Large intestine (tissue), 3 donors: Measurements from ENCODE around the gene COL27A1. TPM values are rescaled to one million over a fixed set of nuclear protein-coding genes. Genes with fewer than 3 reads are reported as not detected.

Source experiments
- DNase-seq, 2 donors: peaks; one replicate each; pipeline versions ENCODE4 v3.0.0 to v3.0.0-alpha.2; 2013
- H3K27ac ChIP-seq: one replicate; pipeline ENCODE4 v1.5.1; 2013; ENCODE audit warnings: low read length
- H3K27me3 ChIP-seq: 2 replicates; pipeline ENCODE4 v1.6.1; 2013; ENCODE audit warnings: low read length; ENCODE audit not compliant: control insufficient read depth, insufficient read depth
- H3K36me3 ChIP-seq: 2 replicates; pipeline ENCODE4 v1.6.1; 2013; ENCODE audit warnings: low read length; ENCODE audit not compliant: control insufficient read depth, insufficient read depth
- H3K4me1 ChIP-seq: one replicate; pipeline ENCODE4 v1.6.1; 2013; ENCODE audit warnings: low read length; ENCODE audit not compliant: control insufficient read depth, insufficient read depth
- H3K4me3 ChIP-seq: one replicate; pipeline ENCODE4 v1.5.1; 2013; ENCODE audit warnings: low read length
- H3K9me3 ChIP-seq: one replicate; pipeline ENCODE4 v1.6.1; 2013; ENCODE audit warnings: mild to moderate bottlenecking, low read depth, low read length, moderate library complexity; ENCODE audit not compliant: control insufficient read depth
- WGBS: methylation state at CpG from one replicate; pipeline ENCODE4 v1.1.5; 2013; ENCODE audit warnings: low lambda C conversion rate; ENCODE audit not compliant: insufficient coverage; 5-methylcytosine and 5-hydroxymethylcytosine counted together
- polyA plus RNA-seq: library from polyadenylated mRNA; unstranded; fragments of 120-200 nt; gene quantifications from one replicate; pipeline ENCODE4 v1.2.1, GENCODE V29; 2013

Gene COL27A1
- polyA plus RNA-seq, 1 donor = 117 TPM

DNA sequence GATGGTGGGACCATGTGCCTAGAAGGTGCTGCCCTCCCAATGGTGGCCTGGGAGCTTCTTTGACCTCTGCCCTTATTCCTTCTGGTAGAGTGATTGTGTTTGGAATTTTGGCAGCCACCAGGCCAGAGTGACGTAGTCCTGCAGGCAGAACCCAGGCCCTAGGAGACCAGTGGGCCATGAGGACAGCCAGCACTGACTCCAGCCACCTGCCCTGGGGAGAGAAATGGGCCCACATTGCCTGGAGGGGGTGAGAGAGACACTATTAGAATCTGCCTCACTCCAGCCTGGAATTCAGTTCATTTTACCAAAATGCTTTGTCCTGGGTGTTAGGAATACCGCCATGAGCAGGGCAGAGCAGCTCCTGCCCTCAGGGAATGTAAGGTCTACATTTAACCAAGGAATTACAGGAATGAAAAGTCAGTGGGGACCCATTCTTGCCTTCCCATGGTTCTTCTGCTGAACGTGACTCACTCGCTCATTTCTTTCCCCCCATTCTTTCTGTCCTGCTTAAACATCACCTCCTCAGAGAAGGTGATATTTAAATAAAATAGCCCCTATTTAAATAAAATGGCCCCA, 5.5 kb upstream of the COL27A1 start:
- Histone ChIP-seq H3K27ac (no peak overlapping the region), H3K36me3 (no peaks in the 10 kb centered on the region), H3K27me3 (peaks cover 18% of the 10 kb centered on the region), H3K4me3 (no peak overlapping the region), H3K9me3 (no peaks in the 10 kb centered on the region), H3K4me1 (peaks cover 13% of the 10 kb centered on the region)
- DNase-seq = no peak
- 100% methylated on average over 2 of the region's 4 CpGs for WGBS

DNA sequence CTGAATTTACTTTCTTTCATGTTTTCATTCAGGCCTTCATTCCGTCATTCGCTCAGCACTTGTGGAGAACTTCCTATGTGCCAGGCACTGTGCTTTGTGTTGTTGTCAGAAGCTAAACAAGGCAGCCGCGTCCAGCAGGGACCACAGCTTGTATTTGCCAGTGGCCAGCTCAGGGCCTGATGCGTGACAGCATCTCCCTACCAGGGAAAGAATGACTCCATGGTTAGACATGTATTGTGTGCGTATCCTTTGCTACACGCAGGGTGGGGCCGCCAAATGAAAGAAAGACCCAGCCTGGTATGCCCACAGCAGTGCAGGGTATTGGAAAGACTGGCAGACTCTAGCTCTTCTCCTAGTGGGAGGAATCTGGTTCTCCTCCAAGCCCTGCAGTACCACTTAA, 4.7 kb upstream of the COL27A1 start:
- WGBS = no CpG with 5 or more reads among the region's 8 CpGs
- H3K27ac ChIP-seq = no peak overlapping the region
- H3K4me1 ChIP-seq = peaks cover 15% of the 10 kb centered on the region
- no peaks in the 10 kb centered on the region for H3K9me3 ChIP-seq
- no peak overlapping the region for H3K4me3 ChIP-seq
- peaks cover 20% of the 10 kb centered on the region for H3K27me3 ChIP-seq
- H3K36me3 ChIP-seq = no peaks in the 10 kb centered on the region
- no peak for DNase-seq

DNA sequence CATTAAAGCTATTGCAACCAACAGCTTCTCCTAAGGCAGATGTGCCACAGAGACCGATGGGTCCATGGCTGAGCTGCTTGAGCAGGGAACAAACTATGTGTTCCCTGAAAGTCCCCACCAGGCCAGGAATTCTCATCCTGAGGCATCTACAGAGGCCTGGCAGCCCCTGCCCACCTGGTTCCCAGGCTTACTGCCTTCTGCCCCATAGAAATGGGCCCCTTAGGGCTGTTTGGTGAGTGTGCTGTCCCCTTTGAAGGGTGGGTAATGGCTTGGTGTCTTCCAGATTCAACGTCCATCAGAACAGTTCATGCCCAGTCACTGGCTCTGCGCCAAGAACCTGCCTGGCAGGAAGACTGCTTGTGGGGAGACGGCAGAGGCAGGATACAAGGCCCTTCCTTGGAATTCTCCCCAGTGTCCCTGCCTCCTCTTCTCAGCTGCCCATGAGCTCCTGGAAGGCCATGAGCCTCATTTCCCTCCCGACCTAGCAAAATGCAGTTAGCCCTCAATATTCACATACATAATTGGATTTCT, 3.8 kb upstream of the COL27A1 start:
- H3K4me3 ChIP-seq = no peak overlapping the region
- H3K27me3 ChIP-seq = peaks cover 20% of the 10 kb centered on the region
- H3K9me3 ChIP-seq = no peaks in the 10 kb centered on the region
- no CpG with 5 or more reads among the region's 5 CpGs for WGBS
- H3K36me3 ChIP-seq = no peaks in the 10 kb centered on the region
- H3K4me1 ChIP-seq = peaks cover 15% of the 10 kb centered on the region
- no peak overlapping the region for H3K27ac ChIP-seq
- DNase-seq = no peak

DNA sequence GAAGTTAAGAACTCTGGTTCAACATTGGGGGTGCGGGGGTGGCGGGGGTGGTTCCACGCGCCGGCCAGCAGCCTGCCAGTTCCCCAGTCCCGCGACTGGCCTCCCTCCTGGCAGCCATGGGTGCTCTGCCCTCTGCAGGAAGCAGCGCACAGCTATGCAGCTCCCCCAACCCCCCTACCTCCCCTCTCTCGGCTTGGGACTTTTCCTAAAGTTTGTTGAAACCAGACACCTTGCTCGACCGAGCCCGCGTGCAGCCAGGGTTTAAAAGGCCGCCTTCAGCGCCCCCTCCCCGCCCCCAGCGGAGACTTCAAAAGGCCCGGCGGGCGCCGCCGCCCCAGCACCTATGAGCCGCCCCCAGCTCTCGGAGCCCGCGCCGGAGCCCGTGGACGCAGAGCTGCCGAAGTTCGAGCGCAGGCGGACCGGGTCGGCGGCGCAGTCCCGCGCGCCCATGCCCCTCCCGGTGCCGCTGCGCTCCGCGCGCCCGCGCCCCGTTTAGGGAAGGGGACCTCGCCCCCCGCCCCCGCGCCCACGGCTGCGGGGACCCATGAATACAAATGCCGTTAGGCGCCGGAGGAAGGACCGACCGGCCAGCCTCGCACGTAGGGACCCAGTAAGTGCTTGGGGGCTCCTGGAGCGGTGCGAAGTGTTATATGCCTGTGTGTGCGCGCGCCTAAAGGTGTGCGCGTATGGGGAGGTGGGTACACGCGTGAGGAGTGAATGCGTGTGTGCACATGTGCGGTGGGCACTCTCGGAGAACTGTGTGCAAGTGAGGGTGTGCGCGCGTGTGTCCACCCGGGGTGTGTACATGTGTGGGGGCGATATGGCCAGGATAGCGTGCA, 1.4 kb upstream of the COL27A1 start:
- DNase-seq = peak in 1 of 2 donors; percentile 62
- H3K36me3 ChIP-seq = no peaks in the 10 kb centered on the region
- H3K4me3 ChIP-seq = peak overlapping the region; percentile 62
- no peak overlapping the region for H3K27ac ChIP-seq
- H3K9me3 ChIP-seq = no peaks in the 10 kb centered on the region
- peaks cover 36% of the 10 kb centered on the region for H3K4me1 ChIP-seq
- WGBS = no CpG with 5 or more reads among the region's 80 CpGs
- peaks cover 20% of the 10 kb centered on the region for H3K27me3 ChIP-seq

DNA sequence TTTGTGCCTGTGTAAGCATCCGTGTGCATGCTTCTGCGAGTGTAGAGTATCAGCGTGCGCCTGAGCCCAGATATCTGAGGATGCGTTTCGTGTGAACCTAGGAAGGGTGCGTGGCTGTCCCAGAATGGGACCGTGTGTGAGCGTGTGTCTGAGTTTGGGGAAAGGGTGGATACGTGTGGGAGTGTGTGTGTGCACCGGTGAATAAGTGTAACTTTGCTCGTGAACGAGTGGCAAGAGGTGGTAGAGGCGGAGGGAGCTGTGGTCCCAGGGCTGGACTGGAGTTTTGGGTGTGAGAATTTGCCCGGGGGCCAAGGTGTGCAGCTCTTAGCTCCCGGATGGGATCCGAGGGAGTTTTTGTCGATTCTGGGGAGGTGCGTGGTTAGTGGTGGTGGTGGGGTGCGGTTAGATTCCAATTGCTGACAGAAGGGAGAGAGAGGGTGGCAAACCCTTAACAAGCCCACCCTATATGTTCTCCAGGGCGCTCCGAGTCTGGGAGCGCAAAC, 686 bp upstream of the COL27A1 start:
- Histone ChIP-seq H3K9me3 (no peaks in the 10 kb centered on the region), H3K27ac (no peak overlapping the region), H3K27me3 (peaks cover 20% of the 10 kb centered on the region), H3K36me3 (no peaks in the 10 kb centered on the region), H3K4me3 (peak overlapping the region; percentile 62), H3K4me1 (peaks cover 43% of the 10 kb centered on the region)
- no CpG with 5 or more reads among the region's 23 CpGs for WGBS
- DNase-seq = peak in 1 of 2 donors; percentile 61

DNA sequence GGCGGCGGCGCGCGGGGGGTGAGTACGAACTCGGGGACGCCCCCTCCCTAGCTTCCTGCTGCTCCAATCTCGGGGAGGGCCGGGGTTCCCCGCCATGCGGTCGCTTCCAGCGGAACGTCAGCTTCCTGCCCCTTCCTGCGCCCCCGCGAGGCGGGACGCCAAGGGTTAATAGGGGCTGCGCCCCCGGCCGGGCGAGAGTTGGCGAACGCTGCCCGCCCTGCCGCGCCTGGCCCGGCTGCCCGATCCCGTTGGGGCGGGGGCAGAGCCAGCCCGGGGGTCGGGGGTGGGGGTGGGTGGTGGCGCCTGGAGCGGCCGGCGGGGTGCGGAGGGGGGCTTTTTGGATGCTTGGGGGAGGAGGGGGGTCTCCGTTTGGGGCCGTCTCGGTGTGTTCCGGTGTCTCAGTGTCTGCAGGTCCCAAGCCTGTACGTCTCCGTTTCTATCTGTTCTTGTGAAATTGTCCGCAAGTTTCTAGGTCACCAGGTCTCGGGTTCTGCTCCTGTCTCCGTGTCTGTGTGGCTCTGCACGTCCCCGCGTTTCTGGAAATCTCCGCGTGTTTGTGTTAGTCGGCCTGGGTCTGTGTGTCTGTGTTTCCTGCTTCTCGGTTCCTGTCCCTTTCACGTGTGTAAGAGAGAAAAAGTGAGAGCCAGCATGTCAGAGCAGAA, 789 bp downstream of the COL27A1 start:
- Histone ChIP-seq H3K27ac (peak overlapping the region; percentile 88), H3K9me3 (no peaks in the 10 kb centered on the region), H3K27me3 (peaks cover 20% of the 10 kb centered on the region), H3K36me3 (peaks cover 3% of the 10 kb centered on the region), H3K4me1 (peaks cover 54% of the 10 kb centered on the region), H3K4me3 (peak overlapping the region; percentile 62)
- no CpG with 5 or more reads among the region's 57 CpGs for WGBS
- DNase-seq = peak in 1 of 2 donors; percentile 47

DNA sequence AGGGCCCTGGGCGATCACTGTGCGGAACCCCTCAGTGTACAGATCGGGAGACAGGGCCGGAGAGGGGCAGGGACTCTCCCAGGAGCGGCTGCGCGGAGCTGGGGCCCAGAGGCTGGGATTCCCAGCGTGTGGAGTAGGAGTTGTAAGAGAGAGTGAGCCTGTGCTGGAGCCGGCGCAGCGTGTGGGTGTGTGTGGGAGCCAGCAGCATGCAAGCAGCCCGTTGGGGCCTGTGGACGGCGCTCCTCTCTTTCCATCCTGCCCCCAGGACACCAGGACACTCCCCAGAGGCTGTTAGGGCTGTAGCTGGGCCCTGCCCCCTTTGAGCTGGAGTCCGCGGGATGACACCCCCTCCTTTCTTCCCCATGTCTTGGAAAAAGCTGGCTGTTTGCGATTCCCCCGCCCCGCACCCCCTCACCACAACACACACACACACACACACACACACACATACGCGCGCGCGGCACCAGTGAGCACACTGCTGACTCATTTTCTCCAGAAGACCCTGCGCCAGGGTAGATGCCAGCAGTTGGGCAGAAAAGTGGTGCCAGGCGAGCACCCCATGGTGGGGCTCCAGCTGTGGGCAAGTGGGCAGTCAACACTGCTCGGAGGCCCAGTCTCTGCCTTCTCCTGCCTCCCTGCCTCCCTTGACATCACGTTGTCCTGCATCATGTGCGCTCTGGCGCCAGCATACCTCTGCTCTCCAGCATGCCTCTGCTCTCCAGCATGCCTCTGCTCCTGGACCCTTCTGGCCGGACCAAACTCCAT, 1.5 kb downstream of the COL27A1 start:
- H3K36me3 ChIP-seq = peaks cover 3% of the 10 kb centered on the region
- H3K27me3 ChIP-seq = peaks cover 20% of the 10 kb centered on the region
- peak overlapping the region; percentile 88 for H3K27ac ChIP-seq
- no CpG with 5 or more reads among the region's 31 CpGs for WGBS
- H3K9me3 ChIP-seq = no peaks in the 10 kb centered on the region
- DNase-seq = peak; percentile 78 to 89
- H3K4me3 ChIP-seq = peak overlapping the region; percentile 62
- H3K4me1 ChIP-seq = peaks cover 61% of the 10 kb centered on the region

DNA sequence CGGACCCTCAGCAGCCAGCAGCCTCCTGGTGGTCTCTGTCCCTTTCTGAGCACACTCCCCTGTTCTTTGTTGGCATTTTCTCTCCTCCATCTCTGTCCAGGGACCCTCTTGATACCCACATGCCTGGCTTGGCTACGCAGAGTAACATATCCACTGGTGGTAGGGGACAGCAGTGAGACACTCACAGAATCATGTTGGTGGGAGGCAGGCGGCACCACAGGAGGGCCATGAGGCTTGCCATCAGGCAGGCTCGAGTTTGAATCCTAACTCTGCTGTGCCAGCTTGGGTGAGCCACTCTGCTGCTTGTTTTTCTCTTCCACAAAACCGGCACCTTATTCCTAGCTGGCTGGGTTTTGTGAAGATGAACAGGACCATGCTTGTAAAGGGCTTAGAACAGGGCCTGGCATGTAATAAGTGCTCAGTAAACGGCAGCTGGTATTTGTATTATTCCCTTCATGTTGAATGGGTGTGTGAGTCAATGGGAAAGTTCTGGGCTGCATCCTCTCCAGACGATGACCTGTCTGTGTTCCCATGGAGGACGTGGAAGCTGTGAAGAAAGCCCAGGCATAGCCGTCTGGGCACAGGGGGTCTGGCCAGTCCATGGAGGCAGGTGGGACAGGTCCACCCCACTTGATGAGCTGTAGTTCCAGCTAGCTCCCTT, 2.3 kb downstream of the COL27A1 start:
- Histone ChIP-seq H3K4me1 (peaks cover 69% of the 10 kb centered on the region), H3K4me3 (peak overlapping the region; percentile 62), H3K27me3 (peaks cover 18% of the 10 kb centered on the region), H3K9me3 (no peaks in the 10 kb centered on the region), H3K27ac (peak overlapping the region; percentile 88), H3K36me3 (peaks cover 3% of the 10 kb centered on the region)
- no peak for DNase-seq
- no CpG with 5 or more reads among the region's 9 CpGs for WGBS

DNA sequence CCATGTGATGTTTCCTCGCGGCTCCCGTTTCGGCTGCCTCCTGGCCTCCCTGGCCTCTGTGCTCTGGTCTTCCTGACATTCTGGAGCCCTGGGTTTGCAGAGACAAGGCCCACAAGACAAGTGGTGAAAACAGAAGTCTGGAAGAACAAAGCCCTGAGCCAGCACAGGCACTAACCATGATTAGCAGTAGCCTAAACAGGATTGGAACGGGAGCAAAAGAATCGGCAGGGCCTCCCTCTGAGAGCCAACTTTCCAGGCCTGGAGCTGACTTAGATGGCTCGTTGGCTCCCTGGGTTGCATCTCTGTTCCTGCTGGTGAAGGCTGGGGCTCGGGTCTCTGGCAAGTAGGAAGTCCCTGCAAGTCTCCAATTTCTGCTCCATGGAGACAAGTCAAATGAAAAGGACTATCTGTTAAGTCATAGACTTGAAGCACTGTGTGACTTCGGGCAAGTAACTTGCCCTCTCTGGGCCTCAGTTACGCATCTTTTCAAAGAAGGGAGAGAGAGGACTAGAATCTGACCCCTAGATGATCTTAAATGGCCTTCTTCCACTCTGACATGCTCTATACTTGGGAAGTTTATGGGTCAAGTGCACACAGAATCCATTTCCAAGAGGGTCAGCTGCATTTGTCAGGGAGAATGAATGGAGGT, 3.3 kb downstream of the COL27A1 start:
- Histone ChIP-seq H3K36me3 (peaks cover 3% of the 10 kb centered on the region), H3K27ac (peak overlapping the region; percentile 34), H3K27me3 (peaks cover 13% of the 10 kb centered on the region), H3K4me3 (no peak overlapping the region), H3K4me1 (peaks cover 76% of the 10 kb centered on the region), H3K9me3 (no peaks in the 10 kb centered on the region)
- no peak for DNase-seq
- WGBS = no CpG with 5 or more reads among the region's 10 CpGs
